ENCODE data around the gene LRRC61. TPM values are rescaled to one million over a fixed set of nuclear protein-coding genes. Genes with fewer than 3 reads are reported as not detected.

The LRRC61 gene
- total RNA-seq, 1 donor from 2014 or later = 11.7 TPM

DNA sequence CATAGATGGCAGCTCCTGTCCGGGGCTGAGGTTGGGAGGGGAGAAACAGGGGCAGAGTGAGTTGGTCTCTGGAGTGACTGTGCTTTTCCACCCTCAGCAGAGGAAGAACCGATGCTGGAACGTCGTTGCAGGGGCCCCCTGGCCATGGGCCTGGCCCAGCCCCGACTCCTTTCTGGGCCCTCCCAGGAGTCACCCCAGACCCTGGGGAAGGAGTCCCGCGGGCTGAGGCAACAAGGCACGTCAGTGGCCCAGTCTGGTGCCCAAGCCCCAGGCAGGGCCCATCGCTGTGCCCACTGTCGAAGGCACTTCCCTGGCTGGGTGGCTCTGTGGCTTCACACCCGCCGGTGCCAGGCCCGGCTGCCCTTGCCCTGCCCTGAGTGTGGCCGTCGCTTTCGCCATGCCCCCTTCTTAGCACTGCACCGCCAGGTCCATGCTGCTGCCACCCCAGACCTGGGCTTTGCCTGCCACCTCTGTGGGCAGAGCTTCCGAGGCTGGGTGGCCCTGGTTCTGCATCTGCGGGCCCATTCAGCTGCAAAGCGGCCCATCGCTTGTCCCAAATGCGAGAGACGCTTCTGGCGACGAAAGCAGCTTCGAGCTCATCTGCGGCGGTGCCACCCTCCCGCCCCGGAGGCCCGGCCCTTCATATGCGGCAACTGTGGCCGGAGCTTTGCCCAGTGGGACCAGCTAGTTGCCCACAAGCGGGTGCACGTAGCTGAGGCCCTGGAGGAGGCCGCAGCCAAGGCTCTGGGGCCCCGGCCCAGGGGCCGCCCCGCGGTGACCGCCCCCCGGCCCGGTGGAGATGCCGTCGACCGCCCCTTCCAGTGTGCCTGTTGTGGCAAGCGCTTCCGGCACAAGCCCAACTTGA is 48.2 kb downstream of the LRRC61 start:
- DNase-seq = no peak

DNA sequence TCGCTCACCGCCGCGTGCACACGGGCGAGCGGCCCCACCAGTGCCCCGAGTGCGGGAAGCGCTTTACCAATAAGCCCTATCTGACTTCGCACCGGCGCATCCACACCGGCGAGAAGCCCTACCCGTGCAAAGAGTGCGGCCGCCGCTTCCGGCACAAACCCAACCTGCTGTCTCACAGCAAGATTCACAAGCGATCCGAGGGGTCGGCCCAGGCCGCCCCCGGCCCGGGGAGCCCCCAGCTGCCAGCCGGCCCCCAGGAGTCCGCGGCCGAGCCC is 48.8 kb downstream of the LRRC61 start:
- no peak for DNase-seq

DNA sequence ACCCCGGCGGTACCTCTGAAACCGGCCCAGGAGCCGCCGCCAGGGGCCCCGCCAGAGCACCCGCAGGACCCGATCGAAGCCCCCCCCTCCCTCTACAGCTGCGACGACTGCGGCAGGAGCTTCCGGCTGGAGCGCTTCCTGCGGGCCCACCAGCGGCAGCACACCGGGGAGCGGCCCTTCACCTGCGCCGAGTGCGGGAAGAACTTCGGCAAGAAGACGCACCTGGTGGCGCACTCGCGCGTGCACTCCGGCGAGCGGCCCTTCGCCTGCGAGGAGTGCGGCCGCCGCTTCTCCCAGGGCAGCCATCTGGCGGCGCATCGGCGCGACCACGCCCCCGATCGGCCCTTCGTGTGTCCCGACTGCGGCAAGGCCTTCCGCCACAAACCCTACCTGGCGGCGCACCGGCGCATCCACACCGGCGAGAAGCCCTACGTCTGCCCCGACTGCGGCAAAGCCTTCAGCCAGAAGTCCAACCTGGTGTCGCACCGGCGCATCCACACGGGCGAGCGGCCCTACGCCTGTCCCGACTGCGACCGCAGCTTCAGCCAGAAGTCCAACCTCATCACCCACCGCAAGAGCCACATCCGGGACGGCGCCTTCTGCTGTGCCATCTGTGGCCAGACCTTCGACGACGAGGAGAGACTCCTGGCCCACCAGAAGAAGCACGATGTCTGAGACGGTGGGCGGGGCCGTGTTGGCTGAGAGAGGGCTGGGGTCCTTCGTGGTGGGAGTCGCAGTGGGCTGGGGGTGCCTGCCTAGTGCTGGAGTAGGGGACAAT is 49.3 kb downstream of the LRRC61 start:
- DNase-seq = no peak

DNA sequence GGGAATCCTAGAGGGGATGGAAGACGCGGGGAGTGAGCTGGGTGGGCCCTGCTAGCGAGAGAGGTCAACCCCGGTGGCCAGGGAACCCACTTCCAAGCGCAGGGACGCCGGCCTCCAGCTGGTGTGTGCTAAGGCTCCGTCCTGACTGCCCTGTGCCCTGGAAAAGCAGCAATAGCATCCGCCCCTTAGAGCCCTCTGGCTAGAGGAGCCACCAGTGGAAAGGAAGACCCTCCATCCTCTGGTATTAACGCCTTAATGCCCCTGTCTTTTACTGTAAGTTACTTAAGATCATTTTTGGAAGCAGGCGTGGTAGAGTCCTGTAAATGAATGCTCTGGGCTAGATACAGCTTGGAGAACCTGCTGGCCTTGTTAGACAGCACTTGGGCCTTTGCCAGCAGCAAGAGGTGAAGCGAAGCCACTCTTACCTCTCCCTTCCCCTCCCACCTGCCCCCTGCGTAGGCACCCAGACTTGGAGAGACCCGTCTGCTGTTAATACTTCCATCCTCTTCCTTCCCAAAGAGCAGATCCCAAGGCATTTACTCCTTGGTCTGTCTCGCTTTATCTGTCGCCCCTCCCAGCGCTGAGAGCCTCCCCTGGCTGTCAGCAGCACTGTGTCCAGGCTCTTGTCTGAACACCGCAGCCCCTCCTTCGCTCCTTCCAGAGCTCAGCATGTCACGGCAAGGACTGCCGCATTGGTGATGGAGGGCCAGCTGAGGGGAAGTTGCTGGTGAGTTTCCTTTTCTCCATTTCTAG is 50.1 kb downstream of the LRRC61 start:
- no peak for DNase-seq

DNA sequence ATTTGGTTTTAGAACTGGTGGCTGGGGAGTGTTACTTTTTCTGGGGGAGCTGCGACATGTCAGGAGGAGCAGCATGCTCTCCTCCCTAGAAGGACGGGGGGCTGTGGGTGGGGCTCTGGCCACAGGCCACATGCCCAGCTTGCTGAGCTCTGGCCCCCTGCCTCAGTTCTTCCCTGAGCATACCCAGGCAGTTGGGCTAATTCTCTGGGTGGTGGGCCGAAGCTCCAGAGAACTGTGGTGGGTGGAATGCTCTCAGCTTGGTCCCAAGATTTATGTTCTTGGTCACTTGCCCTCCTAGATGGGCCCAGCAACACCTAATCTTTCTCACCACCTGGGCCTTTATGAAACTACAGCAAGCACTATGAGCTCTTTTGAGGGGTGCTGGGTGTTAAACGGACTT is 50.9 kb downstream of the LRRC61 start:
- DNase-seq = no peak

DNA sequence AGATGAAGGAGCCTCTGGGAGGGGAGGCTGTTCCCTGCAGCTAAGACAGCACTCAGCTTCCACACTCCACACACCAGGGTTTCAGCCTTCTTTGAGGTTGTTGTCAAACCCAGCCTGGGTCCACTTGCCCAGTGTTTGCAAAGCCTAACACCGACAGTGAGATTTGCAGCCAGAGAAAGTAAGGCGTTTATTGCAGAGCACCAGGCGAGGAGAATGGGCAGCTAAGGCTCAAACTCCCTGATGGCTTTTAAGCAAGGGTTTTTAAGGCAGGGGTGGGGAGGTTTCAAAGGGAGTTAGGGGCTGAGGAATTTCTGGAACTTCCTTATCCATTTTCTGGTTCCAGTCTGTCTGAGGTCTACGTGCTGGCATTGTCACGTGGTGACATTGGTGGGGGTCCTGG is 51.3 kb downstream of the LRRC61 start:
- no peak for DNase-seq

DNA sequence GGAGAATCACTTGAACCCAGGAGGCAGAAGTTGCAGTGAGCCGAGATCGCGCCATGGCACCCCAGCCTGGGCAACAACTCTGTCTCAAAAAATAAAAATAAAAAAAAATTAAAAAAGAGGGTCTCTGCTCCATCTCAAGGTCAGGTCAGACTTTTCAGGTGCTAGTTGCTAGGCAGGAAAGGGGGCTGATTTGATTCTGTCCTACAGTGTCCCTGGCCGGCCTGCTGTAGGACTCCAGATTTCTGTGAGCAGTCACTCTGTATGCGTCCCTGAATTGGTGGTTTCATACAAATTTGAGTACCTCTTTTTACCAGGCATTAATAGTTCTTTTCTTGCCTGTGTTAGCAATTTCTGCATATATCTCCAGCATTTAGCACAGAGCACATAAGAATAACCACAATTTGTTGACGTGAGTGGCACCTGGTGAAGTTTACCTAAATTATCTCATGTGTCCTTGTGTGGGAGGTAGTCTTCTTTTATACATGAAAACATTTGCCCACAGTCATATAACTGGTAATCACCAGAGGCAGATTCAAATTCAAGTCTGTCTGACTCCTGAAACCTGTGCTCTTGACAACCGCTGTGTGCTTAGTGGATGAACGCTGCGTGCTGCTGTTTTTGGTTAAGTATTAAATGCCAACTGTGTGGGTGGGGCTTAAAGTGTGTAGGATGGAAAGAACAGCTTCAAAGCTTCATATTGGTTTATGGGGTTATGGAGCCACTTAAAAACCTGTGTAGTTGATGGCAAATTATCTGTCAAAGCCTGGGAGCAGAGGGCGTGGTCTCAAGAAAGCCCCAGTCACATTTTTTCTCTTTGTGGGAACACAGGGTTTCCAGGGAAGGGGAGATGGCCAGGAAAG is 52.7 kb downstream of the LRRC61 start:
- no peak for DNase-seq

DNA sequence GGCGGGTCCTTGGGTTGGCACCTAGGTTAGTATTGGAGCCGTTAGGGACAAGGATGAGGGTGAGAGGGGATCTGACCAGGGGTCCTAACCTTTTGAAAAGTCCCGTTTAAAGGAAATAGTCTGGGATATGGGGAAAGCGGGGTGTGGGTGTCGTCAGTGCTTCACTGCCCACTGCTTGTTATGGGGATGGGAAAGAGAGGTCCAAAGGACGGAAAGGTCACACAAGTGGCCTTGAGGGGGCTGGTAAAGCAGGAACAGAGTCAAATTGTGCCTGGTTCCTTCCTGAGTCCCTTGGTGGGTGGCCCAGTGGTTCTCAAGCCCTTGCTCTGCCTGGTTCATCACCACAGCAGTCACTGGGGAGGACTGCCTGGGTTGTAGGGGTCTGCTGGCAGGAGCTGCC is 53.4 kb downstream of the LRRC61 start:
- DNase-seq = no peak

DNA sequence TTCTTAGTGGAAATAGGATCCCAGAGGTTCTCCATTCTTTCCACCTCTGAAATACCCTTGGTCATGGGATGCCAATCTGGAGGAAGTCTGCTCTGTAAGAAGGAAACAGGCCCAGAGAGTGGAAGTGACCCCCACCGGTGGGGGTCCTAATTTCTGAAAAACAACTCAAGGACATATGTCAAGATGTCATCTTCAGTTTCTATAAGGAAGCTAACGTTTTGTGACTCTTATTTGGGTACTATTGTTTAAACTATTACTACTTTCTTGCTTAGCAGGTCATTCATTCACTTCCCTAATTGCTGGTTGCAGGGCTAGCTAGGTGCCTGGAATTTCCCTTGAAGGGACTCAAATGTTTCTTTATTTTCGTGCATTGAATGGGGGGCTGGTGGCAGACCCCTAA is 54.0 kb downstream of the LRRC61 start:
- DNase-seq = no peak

DNA sequence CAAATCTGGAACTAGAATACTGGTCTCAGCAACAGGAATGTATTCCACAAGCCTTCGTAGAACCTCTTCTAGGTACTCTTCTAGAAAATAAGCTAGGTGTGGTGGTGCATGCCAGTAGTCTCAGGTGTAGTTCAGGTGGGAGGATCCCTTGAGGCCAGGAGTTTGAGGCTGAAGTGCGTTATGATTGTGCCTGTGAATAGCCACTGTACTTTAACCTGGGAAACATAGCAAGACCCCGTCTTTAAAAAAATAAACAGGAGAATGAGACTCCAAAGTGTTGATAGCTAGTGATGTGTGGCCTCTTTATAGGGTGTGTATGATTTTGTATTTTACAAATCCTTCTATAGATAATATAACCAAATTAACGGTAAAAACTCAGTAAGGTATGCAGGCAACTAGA is 54.5 kb downstream of the LRRC61 start:
- no peak for DNase-seq

DNA sequence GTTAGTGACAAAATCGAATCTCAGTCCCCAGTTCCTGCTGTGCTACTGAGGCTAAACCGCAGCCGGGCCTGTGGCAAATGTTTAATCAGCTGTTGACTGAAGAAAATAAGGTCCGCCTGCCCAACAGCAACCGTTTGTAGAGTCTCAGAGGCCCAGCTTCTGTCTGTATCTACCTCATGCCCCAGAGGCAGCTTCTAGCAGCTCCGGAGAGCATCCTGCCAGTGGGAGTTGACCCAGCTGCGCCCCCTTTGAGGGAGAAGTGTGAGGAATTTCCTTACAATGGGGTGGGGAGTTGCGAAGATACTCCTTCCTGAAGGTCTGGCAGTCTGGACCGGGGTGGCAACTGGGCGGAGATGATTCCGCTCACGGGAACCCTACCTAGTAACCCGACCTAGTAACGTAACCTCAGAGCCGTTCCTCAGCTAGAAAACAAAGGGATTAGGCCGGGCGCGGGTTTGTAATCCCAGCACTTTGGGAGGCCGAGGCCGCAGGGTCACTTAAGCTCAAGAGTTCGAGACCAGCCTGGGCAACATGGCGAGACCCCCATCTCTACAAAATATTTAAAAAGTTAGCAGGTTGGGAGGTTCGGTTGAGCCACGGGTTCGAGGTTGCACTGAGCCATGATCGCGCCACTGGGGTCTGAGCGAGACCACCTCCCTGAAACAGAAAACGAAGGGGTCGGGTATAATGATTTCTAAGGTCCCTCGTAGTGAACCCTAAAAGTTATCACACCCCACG is 55.1 kb downstream of the LRRC61 start:
- DNase-seq = peak; percentile 39

DNA sequence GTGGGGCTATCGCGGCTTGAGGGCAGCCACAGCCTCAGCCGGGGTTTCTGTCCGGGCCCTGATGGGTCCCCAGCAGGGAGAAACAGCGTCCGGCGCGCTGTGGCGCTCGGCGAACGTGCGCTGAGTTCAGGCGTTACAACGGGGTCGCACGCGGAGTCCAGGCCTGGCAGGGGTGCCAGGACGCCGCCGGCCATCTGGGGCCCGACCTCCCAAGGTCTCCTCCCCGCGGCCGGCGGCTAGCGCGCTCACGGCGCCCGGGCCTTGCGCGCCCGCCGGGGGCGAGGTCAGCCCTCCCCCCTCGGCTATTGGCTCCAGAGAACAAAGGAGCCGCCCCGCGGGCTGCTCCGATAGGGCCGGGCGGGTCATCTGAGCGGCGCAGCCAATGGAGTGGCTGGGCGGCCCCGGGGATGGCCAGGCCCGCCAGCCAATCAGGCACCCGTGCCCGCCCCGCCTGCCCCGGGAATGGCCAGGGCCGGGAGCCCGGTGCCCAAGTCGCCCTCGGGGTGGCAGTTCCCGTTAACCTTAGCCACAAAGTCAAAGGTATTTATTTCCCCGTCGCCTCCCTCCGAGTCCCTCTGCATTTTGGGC is 55.8 kb downstream of the LRRC61 start, which contains the start of gene ZNF775:
TSS of gene ZNF775 (plus strand) at position 478 of the 588 bp plus-strand sequence. CDS start 9,141 bp downstream, outside the sequence.
- peak; percentile 94 for DNase-seq

DNA sequence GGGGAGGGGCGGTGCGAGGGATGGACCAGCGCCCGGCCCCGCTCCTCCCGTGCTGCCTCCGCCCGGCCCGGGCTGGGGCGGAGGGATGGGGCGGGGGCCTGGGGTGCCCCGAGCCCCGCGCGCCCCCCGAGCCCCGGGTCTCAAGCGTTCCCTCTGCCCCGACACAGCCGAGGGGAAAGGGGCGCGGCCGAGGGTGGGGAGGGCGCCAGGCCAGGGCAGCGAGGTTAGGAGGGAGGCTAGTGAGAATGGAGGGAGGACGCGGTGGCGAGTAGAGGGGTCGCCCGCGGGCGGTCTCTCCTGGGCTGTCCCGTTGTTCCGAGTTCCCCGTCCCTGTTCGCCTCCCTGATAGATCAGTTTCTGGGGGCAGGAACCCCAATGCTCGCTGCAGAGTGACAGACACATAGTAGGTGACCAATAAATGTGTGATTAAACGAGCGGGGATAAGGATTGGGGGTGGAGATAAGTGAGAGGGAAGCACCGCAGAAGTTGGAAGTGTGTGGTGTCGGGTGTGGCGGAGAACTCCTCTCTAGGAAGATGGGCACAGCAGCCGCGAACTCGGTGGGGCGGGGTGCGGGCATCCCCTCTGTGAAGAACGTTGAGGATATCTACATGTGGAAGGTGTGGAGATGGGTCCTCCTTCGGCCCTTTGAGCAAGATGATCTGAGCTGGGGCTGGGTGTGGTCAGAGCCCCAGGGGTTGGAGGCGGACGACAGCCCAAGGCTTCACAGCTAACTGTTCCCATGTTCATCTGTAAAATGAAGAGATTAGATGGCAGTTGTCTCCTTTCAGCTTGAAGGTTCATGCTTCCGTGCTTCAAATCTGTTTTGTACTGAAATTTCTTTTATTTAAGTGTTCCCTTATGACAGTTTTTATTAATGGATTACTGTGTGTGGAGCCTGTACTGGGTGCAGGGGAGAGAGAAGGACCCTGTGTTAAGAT is 56.6 kb downstream of the LRRC61 start:
- no peak for DNase-seq

DNA sequence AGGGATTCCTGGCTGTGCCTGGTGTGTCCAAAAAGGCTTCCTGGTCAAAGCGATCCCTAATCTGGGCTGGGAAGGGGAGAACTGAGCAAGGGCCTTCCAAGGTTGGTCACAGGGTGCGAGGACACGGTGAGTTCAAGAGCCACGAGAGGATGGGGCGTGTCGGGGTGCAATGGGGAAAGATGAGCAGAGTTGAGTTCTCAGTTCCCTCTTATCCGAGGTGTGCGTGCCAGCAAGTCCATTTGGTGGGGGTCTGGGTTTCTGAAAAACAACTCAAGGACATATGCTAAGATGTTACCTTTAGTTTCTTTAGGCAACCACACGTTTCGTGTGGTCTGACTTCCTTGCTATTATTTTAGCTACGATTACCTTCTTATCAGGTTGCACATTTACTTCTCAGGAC is 57.3 kb downstream of the LRRC61 start:
- DNase-seq = no peak

DNA sequence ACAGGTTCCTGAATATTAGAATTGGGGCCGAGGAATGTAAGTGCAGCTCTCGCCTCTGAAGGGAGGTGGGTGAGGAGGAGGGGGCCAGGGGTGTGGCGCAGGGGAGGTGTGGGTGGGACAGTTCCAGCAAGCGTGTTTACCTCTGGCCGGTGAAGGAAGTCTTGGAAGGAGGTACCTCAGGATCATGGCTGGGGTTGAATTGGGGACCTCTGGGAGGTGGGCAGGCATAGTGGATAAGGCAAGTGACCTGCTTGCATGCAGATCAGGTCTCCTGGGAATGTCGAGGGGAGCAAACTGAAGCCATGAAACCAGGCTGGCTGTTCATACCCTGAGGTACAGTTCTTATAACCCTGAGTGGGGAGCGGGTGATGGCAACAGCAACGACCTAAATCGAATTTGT is 57.9 kb downstream of the LRRC61 start:
- DNase-seq = no peak

DNA sequence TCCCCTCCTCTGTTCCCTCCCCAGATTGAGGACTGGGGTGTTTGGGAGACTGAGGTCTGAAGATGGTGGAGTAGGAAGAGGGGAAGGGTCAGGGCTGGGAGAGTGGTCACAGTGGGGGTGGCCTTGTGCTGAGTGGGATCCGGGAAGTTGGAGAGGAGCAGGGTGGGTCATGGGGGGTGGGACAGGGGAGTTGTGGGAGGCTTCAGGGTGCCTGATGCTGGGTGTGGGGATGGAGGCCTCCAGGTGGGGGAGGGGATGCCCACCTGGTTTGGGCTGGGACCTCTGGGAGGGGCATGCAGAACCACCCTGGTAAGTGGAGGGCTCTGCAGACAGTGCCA is 58.6 kb downstream of the LRRC61 start:
- no peak for DNase-seq

DNA sequence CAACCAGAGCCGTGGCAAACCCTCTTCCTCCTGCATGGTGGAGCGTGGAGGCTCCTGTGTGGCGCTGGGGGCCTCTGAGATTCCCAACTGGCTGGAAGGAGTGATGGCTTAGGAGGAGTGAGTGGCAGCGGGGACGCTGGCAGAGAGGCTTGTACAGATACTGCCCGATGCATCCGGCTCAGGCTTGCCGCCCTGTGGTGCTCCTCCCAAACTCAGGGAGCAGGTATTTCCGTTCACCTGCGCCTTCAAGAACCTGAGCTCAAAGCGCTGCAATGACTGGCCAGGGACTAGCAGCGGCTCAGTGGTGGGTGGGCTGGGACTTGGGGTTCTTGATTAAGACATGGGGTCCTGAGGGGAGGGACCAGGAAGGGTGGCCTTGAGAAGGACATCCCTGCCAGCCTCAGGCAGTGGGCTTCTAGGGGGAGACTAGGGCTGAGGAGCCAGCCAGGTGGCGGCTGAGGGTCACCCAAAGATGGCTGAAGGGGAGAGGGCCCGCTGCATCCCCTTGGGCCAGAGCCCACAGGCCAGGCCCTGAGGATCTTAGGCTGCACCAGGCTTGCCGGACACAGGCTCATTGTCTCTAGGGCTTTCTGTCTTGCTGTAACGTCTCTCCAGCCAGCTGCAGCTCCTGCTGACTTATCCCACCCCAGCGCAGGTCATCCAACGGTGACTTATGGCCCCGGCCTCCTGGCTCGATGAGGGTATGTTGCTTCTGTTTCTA is 59.1 kb downstream of the LRRC61 start:
- DNase-seq = no peak

DNA sequence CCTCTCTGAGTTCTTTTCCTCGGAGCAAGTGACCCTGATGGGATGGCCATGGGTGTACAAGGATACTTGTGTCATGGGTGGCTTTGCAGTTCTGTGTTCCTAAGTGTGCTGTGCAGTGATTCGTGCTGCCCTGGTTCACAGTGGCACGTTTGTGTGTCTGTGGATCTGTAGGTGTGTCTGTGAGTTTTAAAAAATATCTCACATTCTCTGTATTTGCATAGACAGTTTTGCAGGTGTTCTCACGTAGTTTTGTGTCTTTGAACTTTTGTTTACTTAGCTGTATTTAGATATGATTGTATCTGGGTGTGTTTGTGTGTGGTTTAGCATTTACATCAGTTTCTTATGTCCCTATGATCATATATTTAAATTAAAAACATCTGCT is 59.7 kb downstream of the LRRC61 start:
- no peak for DNase-seq

DNA sequence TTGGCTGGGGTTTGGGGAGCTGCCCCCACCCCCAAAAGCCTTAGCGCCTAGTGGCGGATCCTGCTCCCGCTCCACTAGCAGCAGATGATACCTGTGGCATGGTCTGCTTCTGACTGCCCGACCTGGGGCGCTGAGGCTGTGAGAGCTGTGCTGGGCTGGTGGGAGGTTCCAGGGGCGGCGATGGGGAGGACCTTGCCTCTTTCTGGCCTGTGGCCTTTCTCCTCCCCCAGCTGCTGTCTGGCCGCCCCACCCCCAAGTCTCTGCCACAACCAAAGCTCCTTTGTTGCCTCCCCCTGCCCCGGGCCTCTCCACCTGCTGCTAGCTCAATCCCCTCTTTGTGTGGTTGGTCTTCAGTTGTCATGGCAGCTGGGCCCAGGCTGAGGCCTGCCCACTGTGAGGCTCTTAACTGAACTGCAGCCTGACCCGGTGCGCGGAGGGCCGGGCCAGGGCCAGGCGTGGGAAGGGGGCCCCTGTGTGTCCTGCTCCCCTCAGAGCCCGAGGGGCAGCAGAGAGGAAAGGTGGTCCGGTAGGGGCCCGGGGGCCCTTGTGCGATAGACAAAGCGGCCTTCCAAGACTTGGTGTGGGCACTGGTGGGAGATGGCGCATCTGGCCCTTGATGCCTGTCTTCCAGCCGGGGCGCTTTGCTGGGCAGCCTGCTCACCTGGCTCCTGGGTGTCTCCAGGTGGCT is 60.7 kb downstream of the LRRC61 start:
- DNase-seq = peak; percentile 94

All from occipital lobe (tissue), 2 donors.